Activated B cell treated with CpG ODN at 0.5 μM for 24 hours (primary cell): ENCODE data around the gene MED16. TPM values are rescaled to one million over a fixed set of nuclear protein-coding genes. Genes with fewer than 3 reads are reported as not detected.

Experiments
- ATAC-seq: fragments of 200-7000 bp; cut with Tn5 transposase; one replicate; pipeline ENCODE4 v1.10.0; 2021; ENCODE audit warnings: low read depth, mild to moderate bottlenecking, moderate library complexity
- CTCF ChIA-PET: fragments of 350-600 bp; sonication (Branson Sonifier 250); formaldehyde crosslinking; loops from one replicate; lab custom pipeline; 2021; ENCODE audit warnings: antibody characterized with exemption; lab: Charles Lee
- POLR2A ChIA-PET: fragments of 350-600 bp; sonication (Branson Sonifier 250); formaldehyde crosslinking; loops from one replicate; lab custom pipeline; 2021; ENCODE audit warnings: antibody characterized with exemption; lab: Charles Lee
- DNase-seq: peaks from one replicate; pipeline ENCODE4 v3.0.0; 2022
- H3K27ac Mint-ChIP-seq: one replicate; pipeline ENCODE4 v1.8.0; 2020; ENCODE audit warnings: mixed read lengths
- H3K27me3 Mint-ChIP-seq: one replicate; pipeline ENCODE4 v1.8.0; 2021; ENCODE audit warnings: mixed read lengths
- H3K36me3 Mint-ChIP-seq: one replicate; pipeline ENCODE4 v1.8.0; 2021; ENCODE audit warnings: low read depth, mixed read lengths
- H3K4me1 Mint-ChIP-seq: one replicate; pipeline ENCODE4 v1.8.0; 2021; ENCODE audit warnings: mixed read lengths
- H3K4me3 Mint-ChIP-seq: one replicate; pipeline ENCODE4 v1.8.0; 2020; ENCODE audit warnings: mild to moderate bottlenecking, mixed read lengths
- H3K9me3 Mint-ChIP-seq: one replicate; pipeline ENCODE4 v1.8.0; 2020; ENCODE audit warnings: mixed read lengths
- CTCF ChIP-seq: fragments of 200-600 bp; IDR thresholded peaks from one replicate; pipeline ENCODE4 v1.8.0; 2022; ENCODE audit warnings: antibody characterized with exemption, mild to moderate bottlenecking
- intact Hi-C: fragments of 100-400 bp; cut with micrococcal nuclease; formaldehyde crosslinking; loops from one replicate; pipeline ENCODE4 v1.15.1; 2024
- total RNA-seq: library from RNA; stranded (reverse); gene quantifications from 2 replicates; pipeline ENCODE4 v1.2.3, GENCODE V29; 2022

The MED16 gene
- total RNA-seq, 1 donor from 2014 or later: 79.3 TPM

GRCh38 chr19:900302-901111 is 7.5 kb upstream of the MED16 start:
- intact Hi-C loops: no loop called here
- CTCF ChIA-PET: interaction anchor here (1.0 kb wide), 1 partner anchor 37 kb away, joined by 4 read pairs; no protein-coding TSS in a partner anchor
- POLR2A ChIA-PET: no interaction called here
- no peak overlapping the region for H3K4me3 Mint-ChIP-seq
- peaks cover 33% of the 10 kb centered on the region for H3K4me1 Mint-ChIP-seq
- no peak for TF ChIP-seq CTCF
- ATAC-seq (peak; percentile 20), DNase-seq (no peak)
- H3K27ac Mint-ChIP-seq: no peak overlapping the region
- no peaks in the 10 kb centered on the region for H3K27me3 Mint-ChIP-seq
- H3K36me3 Mint-ChIP-seq: peaks cover 49% of the 10 kb centered on the region
- no peaks in the 10 kb centered on the region for H3K9me3 Mint-ChIP-seq

GRCh38 chr19:900043-900301 is 7.0 kb upstream of the MED16 start:
- Mint-ChIP-seq H3K4me3 (no peak overlapping the region), H3K27ac (no peak overlapping the region), H3K9me3 (no peaks in the 10 kb centered on the region), H3K36me3 (peaks cover 49% of the 10 kb centered on the region), H3K4me1 (peaks cover 29% of the 10 kb centered on the region), H3K27me3 (no peaks in the 10 kb centered on the region)
- CTCF ChIA-PET: no interaction called here
- DNase-seq: no peak
- intact Hi-C loops: no loop called here
- no peak for ATAC-seq
- POLR2A ChIA-PET: no interaction called here
- no peak for TF ChIP-seq CTCF

DNA sequence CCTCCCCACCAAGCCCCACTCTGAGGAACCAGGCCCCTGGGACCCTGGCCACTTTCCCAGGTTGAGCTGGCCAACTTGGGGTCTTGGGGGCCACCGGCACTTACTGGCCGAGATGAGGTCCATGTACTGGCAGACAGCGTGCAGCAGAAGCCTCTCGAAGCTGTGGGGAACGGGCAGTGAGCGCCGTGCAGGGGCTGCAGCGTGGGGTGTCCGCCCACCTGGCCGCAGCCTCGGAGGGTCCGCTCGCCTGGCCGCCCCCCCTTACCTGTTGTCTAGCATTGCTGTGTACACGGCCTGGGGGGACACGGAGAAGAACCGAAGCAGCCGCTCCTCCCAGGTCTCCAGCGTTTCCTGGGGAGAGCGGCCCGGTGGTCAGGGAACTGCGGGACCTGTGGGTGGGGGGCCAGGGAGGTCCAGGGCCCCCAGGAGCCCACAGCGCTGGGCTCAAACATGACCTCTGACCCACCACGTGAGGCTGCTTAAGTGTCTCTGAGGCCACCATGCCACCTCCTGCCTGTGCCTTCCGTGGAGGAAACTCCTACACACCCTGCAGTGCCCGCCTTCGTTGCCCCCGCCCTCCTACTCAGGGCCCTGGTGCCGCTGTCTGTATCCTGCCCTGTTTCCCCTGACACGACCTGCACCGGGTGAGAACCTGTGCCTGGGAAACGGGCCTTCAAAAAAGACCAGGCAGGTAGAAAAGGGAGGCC is 6.5 kb upstream of the MED16 start:
- H3K4me3 Mint-ChIP-seq: no peak overlapping the region
- H3K27ac Mint-ChIP-seq: peak overlapping the region; percentile 85
- peaks cover 49% of the 10 kb centered on the region for H3K36me3 Mint-ChIP-seq
- peaks cover 25% of the 10 kb centered on the region for H3K4me1 Mint-ChIP-seq
- CTCF ChIA-PET: interaction anchor here (0.6 kb wide), 1 partner anchor 1494 kb away, joined by 3 read pairs; no protein-coding TSS in a partner anchor
- TF ChIP-seq CTCF: no peak
- DNase-seq (no peak), ATAC-seq (no peak)
- intact Hi-C loops: no loop called here
- no peaks in the 10 kb centered on the region for H3K9me3 Mint-ChIP-seq
- POLR2A ChIA-PET: interaction anchor here (7.8 kb wide), 1 partner anchor 7 kb away, joined by 213 read pairs; no protein-coding TSS in a partner anchor
- H3K27me3 Mint-ChIP-seq: no peaks in the 10 kb centered on the region

GRCh38 chr19:898663-899062 is 5.7 kb upstream of the MED16 start:
- CTCF ChIA-PET: interaction anchor here (0.5 kb wide), 1 partner anchor 35 kb away, joined by 3 read pairs; no protein-coding TSS in a partner anchor
- Mint-ChIP-seq H3K36me3 (peaks cover 42% of the 10 kb centered on the region), H3K4me3 (no peak overlapping the region), H3K9me3 (no peaks in the 10 kb centered on the region), H3K4me1 (peaks cover 21% of the 10 kb centered on the region), H3K27me3 (no peaks in the 10 kb centered on the region), H3K27ac (peak overlapping the region; percentile 85)
- DNase-seq (no peak), ATAC-seq (peak; percentile 66)
- no peak for TF ChIP-seq CTCF
- intact Hi-C loops: no loop called here
- POLR2A ChIA-PET: interaction anchor here (0.6 to 7.8 kb wide), 2 partner anchors 8 to 1146 kb away, joined by 4 to 213 read pairs; no protein-coding TSS in a partner anchor

GRCh38 chr19:897442-898039 is 4.6 kb upstream of the MED16 start:
- ATAC-seq (no peak), DNase-seq (no peak)
- Mint-ChIP-seq H3K36me3 (peaks cover 47% of the 10 kb centered on the region), H3K4me1 (peaks cover 25% of the 10 kb centered on the region), H3K27me3 (no peaks in the 10 kb centered on the region), H3K4me3 (no peak overlapping the region), H3K27ac (no peak overlapping the region), H3K9me3 (no peaks in the 10 kb centered on the region)
- POLR2A ChIA-PET: interaction anchor here (7.8 kb wide), 1 partner anchor 9 kb away, joined by 213 read pairs; no protein-coding TSS in a partner anchor
- CTCF ChIA-PET: no interaction called here
- intact Hi-C loops: no loop called here
- TF ChIP-seq CTCF: no peak
